ENCODE measurements around the gene LARP4B.

The LARP4B gene

DNA sequence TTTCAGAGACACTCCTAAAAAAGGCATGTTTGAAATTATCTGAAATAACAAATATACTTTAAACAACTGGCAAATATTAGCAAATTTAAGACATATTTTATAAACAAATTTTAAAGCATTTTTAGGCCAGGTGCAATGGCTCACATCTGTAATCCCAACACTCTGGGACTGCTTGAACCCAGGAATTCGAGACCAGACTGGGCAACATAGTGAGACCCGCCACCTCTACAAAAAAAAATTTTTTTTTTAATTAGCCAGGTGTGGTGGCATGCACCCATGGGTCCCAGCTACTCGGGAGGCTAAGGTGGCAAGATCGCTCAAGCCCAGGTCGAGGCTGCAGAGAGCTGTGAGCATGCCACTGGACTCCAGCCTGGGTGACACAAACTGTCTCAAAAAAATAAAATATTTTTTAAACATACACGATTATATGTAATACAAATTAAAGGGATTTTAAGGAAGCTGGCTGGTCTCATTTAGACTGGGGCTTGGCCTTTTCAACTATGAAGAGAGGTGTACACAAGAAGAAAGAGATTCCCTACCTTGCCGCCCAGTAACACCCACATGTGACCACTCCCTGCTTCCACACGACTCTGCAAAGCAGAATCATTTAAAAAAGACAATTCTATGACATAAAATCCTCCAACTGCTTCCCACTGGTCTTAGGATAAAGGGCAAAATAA is 7.5 kb downstream of the LARP4B start:
- no peak for DNase-seq

DNA sequence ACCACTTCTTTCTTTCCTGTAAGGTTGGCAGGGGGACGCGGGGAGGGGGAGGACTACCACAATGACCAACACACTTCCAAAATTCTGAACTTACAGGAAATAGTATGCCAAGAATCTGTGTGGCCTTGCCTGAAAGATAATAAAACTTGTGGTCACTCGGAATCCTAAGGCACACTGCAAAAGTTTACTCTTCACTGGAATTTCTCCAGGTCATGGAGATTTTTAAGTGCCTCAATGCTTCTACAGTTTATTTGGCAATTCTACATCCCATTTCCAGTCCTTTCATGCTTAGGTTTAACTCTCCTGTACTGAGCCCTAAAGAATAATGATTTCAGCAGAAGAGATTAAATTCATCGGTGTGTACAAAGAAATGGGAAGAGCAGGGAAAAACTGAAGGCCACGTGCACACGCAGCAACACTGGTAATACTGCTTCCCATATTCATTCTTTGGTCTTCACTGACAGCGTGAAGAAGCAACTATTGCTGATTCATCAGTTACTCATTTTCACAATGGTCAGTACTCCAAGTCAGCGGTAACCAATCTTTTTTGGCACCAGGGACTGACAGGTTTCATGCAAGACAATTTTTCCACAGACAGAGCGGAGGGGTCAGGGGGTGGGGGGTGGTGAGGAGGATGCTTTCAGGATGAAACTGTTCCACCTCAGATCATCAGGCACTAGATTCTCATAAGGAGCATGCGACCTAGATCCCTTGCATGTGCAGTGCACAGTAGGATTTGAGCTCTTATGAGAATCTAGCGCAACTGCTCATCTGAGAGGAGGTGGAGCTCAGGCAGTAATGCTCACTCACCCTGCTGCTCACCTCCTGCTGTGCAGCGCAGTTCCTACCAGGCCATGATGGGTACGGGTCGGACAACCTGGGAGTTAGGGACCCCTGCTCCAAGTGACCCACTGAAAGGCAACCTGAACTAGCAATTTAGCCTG is 9.8 kb downstream of the LARP4B start:
- DNase-seq, result no peak

DNA sequence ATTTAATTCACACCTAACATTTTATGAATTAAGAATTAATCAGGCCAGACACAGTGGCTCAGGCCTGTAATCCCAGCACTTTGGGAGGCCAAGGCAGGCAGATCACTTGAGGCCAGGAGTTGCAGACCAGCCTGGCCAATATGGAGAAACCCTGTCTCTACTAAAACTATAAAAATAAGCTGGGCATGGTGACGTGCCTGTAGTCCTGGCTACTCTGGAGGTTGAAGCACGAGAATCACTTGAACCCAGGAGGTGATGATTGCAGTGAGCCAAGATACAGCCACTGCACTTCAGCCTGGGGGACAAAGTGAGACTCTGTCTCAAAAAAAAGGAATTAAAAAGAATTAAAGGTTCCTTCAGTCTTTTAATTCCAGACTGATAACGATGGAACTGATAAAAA is 11.1 kb downstream of the LARP4B start:
- DNase-seq, result no peak

DNA sequence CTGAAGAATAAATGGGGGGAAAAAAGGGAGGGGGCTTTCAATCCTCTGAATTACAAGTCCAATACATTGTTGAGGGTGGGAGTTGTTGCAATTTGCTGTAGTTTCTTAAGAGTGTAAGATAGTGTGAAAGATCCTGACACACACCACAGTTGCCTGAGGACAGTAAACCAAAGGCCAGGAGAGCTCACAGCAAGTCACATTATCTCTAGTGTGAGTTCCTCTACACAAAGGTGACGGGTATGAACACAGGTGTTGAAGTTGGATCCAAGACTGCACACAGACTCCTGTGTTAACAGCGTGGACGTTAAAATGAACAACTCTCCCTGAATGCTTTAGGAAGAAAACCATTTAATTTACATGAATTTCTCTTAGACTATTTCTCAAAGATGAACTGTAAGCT is 12.0 kb downstream of the LARP4B start:
- no peak for DNase-seq

DNA sequence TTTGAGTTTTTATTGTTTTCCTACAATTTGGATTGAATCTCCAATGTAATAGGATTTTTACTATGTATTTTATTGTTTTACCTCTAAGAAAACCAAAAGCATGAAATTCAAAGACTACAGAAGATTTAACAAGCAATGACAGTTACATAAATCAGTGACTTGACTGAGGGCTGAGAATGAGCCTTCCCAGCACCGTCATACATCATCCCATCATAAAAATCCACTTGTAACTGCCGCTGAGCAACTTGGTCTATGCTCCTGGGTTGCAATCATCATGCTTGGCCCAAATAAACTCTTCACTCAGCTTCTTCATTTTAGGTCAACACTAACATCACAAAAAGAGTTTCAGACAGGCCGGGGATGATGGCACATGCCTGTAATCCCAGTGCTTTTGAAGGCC is 13.5 kb downstream of the LARP4B start:
- DNase-seq, result no peak

DNA sequence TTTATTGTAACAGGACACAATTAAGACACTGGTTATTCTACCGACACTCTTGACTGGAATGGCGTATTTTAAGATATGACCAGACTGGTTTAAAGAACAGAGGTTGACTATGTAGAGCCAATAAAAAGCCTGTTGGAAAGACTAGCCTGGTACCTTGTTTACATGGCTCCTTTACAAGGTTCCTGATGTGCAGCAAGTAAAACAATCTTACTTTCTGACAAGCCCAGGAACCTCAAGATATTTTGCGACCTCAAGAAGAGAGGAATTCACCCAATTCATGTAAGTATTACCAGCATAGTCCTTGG is 14.1 kb downstream of the LARP4B start:
- DNase-seq, result no peak

DNA sequence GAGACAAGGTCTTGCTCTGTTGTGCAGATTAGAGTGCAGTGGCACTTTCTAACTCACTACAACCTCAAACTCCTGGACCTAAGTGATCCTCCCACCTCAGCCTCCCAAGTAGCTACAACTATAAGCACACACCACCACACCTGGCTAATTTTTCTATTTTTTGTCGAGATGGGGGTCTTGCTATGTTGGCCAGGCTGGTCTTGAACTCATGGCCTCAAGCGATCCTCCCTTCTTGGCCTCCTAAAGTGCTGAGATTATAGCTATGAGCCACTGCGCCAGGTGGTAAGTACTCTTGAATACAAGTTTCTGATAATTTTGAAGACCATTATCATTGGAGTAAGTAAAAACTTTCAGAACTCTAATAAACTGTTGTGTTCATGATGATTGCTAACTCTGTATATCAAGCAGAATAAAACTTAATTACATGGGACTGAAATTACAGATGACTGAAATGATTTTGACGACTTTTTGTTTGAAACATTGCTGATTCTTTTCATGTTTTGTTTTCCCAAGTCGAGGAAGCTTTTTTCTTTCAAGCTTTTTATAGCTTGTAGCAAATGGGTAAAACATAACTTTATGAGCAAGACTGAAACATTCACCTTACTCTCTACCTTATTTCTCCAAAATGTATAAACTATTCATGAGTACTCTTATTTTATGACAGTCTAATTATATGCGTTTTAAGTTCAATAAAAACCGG is 14.6 kb downstream of the LARP4B start:
- DNase-seq, result no peak

DNA sequence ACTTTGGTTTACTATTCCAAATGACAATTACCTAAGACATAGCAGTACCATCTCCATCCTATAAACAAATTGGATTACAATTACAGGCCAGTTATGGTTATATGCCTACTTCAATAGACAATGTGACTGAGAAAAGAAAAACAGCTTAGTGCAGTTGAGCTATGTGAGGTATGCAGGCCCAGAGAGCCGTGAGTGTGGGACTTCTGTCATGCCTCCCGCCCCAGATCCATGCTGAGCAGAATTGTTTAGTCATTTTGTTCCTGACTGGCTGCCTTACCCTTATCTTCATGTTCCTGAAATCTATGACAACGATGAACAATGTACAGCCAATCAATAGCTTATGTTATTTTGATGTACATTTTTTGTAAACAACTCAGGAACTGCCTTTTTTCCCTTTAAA is 21.7 kb downstream of the LARP4B start:
- DNase-seq, result no peak

DNA sequence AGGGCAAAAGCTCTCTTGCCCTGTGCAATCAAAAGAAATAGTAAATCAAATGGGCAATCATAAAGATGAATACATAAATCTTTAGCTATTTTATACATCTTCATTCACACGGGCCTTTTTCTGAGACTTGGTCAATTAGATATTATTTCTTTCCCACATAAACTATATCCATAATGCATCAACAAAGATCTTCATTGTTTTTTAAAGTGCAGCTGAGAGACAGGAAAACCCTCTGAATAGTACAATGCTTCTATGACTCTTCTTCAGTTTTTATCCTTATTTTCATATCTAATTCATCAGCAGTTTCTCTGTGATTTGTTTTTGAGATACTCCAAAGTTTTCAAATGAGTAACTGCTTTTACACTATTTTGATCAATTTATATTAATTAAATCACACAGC is 25.5 kb downstream of the LARP4B start:
- DNase-seq, result no peak

GRCh38 chr10:905503-905902 is 26.0 kb downstream of the LARP4B start:
- no peak for DNase-seq

GRCh38 chr10:904403-904802 is 27.1 kb downstream of the LARP4B start:
- no peak for DNase-seq

DNA sequence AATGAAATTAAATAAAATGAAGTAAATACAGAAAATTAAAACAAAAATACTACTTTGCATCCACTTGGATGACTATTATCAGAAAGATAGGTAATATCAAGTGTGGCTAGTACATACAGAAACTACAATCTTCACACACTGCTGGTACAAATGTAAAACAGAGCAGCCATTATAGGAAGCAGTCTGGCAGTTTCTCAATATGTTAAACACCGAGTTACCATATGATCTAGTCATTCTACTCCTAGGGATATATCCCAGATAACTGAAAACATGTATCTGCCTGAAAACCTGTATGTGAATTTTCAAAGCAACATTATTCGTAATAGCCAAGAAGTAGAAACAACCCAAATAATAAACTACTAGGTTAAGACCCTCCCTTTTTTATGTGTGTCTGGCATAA is 33.4 kb downstream of the LARP4B start:
- no peak for DNase-seq

DNA sequence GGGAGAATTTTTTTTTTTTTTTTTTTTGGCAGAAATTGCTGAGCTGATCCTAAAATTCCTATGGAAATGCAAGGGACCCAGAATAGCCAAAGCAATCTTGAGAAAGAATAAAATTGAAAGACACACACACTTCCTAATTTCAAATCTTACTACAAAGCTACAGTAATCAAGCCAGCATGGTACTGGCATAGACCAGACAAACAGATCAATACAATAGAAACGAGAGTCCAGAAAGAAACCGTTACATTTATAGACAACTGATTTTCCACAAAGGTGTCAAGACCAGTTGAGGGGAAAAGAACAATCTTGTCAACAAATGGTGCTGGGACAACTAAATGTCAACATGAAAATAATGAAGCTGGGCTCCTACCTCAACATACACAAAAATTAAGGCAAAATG is 34.5 kb downstream of the LARP4B start:
- no peak for DNase-seq

- DNase-seq, result no peak
These were observed 36.2 kb downstream of the LARP4B start for GRCh38 chr10:895324-895723.

GRCh38 chr10:878895-879294 is 52.6 kb downstream of the LARP4B start:
- no peak for DNase-seq

DNA sequence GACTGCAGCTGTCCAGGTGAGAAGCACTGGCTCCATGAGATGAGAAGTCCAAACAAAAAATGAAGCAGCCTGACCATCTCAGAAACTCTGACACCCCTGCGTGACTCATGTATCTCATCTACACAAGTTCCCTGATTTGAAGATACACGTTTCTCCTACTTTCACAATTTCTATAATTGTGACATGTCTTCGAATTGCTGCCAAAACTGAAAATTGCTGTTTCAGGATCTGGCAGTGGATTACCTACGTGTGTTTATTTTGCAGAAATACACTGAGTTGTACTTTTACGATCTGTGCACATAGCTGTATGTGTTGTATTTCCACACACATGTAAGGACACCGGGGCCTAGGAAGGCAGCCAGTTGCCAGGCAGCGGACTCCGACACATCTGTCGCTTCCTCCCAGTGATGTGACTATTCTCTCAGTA is 53.2 kb downstream of the LARP4B start:
- no peak for DNase-seq

DNA sequence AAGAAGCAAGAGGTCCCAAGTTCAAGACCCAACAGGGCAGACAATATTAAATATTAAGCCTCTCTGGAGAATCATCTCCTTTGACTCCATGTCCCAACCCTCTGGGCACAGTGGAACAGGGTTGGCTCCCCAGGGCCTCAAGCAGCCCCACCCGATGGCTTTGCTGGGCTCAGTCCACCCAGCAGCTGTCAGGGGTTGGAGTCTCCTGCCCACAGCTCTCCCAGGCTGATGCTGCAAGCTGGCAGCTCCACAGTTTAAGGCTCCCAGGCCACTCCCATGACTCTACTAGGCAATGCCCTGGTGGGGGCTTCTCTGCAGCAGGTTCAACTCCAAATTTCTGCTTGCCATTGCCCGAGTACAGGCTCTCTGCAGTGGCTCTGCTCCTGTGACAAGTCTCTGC is 55.1 kb downstream of the LARP4B start:
- no peak for DNase-seq

DNA sequence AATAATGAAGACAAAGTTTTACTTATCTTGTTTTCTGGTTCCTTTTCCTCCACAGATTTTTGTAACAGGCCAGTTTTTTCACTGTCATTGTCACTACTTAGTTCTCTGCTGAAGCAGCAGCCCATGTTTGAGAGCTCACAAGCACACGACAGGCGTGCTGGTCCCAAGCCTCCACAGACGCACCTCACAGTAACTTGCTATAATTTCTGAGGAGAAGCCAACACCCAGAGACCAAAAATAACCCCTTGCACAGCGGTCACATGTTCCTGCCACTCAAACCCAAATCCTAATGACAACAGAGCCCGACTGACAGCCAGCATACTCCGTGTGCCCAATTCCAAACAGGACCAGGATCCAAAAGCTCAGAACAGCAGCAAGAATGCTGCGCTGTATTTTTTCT is 58.5 kb downstream of the LARP4B start:
- DNase-seq, result no peak

DNA sequence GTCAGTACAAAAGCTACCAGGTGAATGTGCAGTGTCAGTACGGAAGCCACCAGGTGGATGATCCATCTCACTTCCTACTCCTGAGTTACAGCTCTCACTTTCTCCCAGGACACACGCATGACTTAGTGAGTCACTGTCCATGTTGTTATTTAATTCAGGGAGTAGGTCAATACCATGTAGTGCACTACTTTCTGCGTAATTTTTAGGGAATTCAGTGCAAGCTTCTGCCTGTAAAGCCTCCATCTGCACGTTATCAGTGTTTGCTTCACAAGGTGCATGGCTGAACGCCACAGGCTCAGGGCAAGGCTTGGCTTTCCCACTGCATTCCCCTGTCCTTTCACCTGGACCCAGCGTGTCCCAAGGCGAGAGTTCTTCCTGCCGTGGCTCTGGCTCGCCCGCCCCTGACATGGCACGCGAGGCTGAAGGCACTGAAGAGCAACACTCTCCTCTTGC is 59.5 kb downstream of the LARP4B start:
- DNase-seq, result no peak

DNA sequence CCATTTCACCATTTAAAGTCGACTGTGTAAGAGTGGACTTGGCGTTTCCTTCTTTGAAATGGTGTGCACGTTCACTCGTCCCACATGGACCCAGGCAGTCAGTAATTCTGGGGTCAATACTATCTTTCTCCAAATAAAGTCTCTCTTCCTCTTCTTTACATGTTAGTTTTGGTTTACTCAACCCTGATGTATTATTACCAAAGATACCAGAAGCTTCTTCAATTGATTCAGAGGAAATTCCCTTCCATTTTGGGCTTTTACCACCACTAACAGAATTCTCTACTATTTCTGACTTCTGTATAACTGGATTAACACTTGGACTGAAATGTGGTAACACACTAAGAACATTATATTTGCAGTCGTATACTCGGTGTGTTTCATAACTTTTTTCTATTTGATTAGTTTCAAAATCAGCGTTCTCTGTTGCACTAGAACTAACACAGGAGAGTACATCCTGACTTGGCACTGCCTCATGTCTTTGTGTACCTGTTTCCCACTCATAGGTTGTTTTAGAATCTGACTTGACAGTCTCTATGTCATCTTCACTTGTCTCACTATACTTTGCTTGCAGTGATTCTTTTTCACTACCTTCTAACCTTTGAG is 60.8 kb downstream of the LARP4B start:
- DNase-seq, result no peak

DNA sequence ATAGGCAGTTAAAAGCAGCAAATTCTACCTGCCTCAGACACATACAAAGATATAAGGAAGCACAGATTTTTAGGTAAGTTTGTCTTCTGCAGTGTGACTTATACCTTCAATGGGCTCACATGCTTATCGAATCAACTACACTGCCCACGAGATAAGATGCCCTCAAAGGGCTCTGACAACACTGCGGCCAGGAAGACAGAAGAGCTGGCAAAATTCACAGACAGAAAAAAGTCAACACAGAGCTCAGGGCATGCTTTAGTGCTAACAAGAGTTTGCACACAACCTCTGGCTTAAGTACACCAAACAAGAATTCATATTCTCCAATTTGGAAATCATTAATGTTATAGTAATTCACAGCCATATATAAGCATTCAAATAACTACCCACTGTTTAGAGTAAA is 62.3 kb downstream of the LARP4B start:
- no peak for DNase-seq

GRCh38 chr10:867807-868206 is 63.7 kb downstream of the LARP4B start:
- DNase-seq, result no peak

DNA sequence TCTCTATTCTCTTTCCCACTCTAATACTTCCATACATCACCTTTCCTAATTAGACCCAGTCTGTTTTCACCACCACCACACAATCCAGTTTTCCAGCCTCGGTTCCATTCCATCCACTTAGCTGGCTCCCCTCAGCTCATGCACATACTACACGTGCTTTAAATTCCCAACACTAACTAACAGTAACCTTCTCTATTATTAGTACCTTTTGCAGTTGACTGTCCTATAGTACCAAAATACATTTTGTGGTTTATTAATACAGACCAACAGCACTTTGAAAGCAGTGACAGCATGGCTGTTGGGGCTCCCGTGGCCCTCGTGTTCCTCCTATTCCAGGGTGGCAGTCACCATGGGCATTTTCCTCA is 64.9 kb downstream of the LARP4B start:
- no peak for DNase-seq

All from effector CD4-positive, alpha-beta T cell (primary cell).